BLaER1 treated with 17β-estradiol and CSF1 and Interleukin-3, amounts not matched to agents 10 nM and 100 nM (cell line): ENCODE results near the gene LAD1.

Source experiments
- H3K27ac ChIP-seq, 11 experiments: shearing (Covaris generic); formaldehyde crosslinking; 2 replicates each; pipeline ENCODE4 v1.8.1; 2022
- H3K27me3 ChIP-seq, 11 experiments: shearing (Covaris generic); formaldehyde crosslinking; 2 replicates each; pipeline ENCODE4 v1.8.1; 2022
- H3K36me3 ChIP-seq, 11 experiments: shearing (Covaris generic); formaldehyde crosslinking; 2 replicates each; pipeline ENCODE4 v1.8.1; 2022
- H3K4me1 ChIP-seq, 10 experiments: shearing (Covaris generic); formaldehyde crosslinking; 2 replicates each; pipeline ENCODE4 v1.8.1; 2022
- H3K4me2 ChIP-seq, 11 experiments: shearing (Covaris generic); formaldehyde crosslinking; 2 replicates each; pipeline ENCODE4 v1.8.1; 2022
- H3K4me3 ChIP-seq, 10 experiments: shearing (Covaris generic); formaldehyde crosslinking; 2 replicates each; pipeline ENCODE4 v1.8.1; 2022
- H3K9ac ChIP-seq, 11 experiments: shearing (Covaris generic); formaldehyde crosslinking; 2 replicates each; pipeline ENCODE4 v1.8.1; 2022
- H3K9me3 ChIP-seq, 11 experiments: shearing (Covaris generic); formaldehyde crosslinking; replicated peaks in 1 of 11; 2 replicates each; pipeline ENCODE4 v1.8.1; 2022
- H4K20me1 ChIP-seq, 11 experiments: shearing (Covaris generic); formaldehyde crosslinking; 2 replicates each; pipeline ENCODE4 v1.8.1; 2022
- Cebpa-rat ChIP-seq, 11 experiments: shearing (Covaris generic); IDR thresholded peaks; 2 replicates each; pipeline ENCODE4 v1.8.1; 2022

Gene LAD1

DNA sequence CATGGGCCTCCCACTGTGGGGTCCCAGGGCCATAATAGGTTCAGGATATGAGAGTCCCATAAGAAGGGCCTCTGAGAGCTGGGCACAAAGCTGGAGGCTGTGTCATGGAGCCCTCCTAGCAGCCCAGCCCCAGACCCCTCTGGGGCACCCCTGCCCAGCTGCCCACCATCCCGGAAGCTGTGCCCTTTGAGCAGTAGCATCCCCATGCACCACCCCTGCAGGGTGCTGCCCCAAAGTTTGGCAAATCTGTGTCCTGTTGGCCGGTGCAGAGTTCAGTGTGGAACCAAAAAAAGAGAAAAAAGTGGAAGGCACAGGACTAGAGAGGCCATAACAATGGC lies 39.3 kb downstream of the LAD1 start:
- TF ChIP-seq Cebpa-rat (IDR thresholded peaks at IDR 0.05): no peak
- Histone ChIP-seq H3K9ac (no peak overlapping the region), H3K4me2 (peak overlapping the region in 4 of 11 experiments; percentile 13 to 42 (median 28); a peak in 4 of 22 replicates), H4K20me1 (0 out of 22 replicates have a peak, but pooled peaks cover 0 to 4% (median 0%) of the 10 kb centered on the region in 11 experiments), H3K27me3 (no peaks in the 10 kb centered on the region), H3K4me1 (peaks cover 0 to 59% (median 47%) of the 10 kb centered on the region in 10 experiments; a peak in 16 of 20 replicates), H3K36me3 (no peaks in the 10 kb centered on the region), H3K9me3 (no peaks in the 10 kb centered on the region), H3K4me3 (no peak overlapping the region), H3K27ac (no peak overlapping the region)

DNA sequence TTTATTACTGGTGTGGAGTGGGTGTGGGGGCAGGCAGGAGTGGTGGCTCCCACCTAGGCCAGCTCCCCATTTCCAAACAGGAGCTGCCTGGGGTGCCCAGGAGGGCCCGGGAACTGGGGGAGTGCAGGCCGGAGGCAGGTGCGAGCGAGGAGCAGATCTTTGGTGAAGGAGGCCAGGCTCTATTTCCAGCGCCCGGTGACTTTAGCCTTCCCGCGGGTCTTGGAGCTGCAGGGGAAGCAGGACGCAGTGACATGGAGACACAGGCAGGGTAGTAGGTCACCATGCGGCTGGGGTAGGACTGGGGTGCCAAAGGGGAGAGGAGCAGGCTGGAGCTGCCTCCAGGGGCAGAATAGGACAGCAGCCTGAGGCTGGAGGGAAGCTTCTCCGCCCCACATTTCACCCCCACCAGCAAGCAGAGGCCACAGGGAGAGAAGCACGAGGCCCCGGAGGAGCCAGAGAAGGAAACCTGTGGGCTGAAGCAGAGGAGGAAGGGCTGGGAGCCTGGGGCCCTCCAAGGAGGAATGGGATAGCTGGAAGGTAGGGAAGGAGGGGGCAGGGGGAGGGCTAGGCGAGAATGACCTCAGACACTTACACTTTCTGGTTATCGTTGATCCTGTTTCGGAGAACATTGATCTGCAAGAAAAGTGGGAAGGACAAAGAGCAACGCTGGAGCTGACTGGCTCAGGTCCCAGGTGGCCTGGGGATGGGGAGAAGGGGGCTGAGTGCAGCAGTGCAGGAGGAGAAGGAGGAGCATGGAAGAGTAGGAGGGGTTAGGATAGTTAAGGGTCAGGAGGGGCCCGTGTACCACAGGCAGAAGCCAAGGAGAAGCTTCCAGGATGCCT lies 39.9 kb downstream of the LAD1 start:
- Histone ChIP-seq H3K9ac (no peak overlapping the region; a peak in 1 of 22 replicates), H3K27ac (no peak overlapping the region), H3K9me3 (no peaks in the 10 kb centered on the region), H3K27me3 (no peaks in the 10 kb centered on the region), H3K4me2 (peak overlapping the region in 5 of 11 experiments; percentile 4 to 42 (median 27); a peak in 5 of 22 replicates), H3K36me3 (no peaks in the 10 kb centered on the region), H3K4me1 (peaks cover 0 to 54% (median 41%) of the 10 kb centered on the region in 10 experiments; a peak in 16 of 20 replicates), H4K20me1 (0 out of 22 replicates have a peak, but pooled peaks cover 0 to 3% (median 0%) of the 10 kb centered on the region in 11 experiments), H3K4me3 (no peak overlapping the region)
- TF ChIP-seq Cebpa-rat (IDR thresholded peaks at IDR 0.05): no peak

- peaks cover 0 to 47% (median 36%) of the 10 kb centered on the region in 10 experiments; a peak in 15 of 20 replicates for H3K4me1 ChIP-seq
- no peak for TF ChIP-seq Cebpa-rat (IDR thresholded peaks at IDR 0.05)
- H3K9me3 ChIP-seq: no peaks in the 10 kb centered on the region
- no peak overlapping the region for H3K4me3 ChIP-seq
- no peak overlapping the region for H3K27ac ChIP-seq
- H3K9ac ChIP-seq: no peak overlapping the region
- H4K20me1 ChIP-seq: 0 out of 22 replicates have a peak, but pooled peaks cover 0 to 3% (median 0%) of the 10 kb centered on the region in 11 experiments
- peak overlapping the region in 1 of 11 experiments; percentile 42; a peak in 1 of 22 replicates for H3K4me2 ChIP-seq
- H3K36me3 ChIP-seq: no peaks in the 10 kb centered on the region
- H3K27me3 ChIP-seq: no peaks in the 10 kb centered on the region
Measured at GRCh38 chr1:201358596-201358995, 40.5 kb downstream of the LAD1 start.

DNA sequence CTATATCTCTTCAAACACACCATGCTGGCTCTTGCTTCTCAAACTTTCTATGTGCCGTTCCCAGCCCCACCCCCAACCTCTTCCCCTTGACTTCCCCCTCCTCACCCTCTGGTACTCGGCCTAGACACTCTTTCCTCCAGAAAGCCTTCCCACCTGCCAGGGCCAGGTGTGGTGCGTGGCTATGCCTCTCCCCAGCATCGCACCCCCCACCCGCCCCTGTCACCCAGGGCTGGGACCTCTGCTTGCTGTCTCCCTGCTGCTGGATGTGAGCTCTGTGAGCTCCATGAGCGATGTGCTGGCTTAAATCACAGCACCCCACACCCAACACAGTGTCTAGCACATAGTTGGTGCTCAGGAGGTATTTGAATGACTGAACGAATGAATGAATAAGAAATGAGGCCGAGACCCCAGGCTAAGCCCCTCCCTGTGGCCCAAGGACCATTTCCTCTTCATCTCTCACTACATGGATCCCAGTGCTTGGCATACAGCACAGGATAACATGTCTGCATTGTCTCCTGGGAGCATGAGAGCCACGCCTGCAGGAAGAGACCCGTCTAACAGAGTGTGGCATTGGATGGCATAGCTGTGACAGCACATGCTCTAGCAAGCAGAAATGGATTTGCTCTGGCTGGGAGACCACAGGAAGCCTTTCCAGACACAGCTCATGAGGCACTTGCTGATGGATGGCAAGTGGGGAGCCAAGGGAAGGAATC lies 41.3 kb downstream of the LAD1 start:
- H3K4me2 ChIP-seq: peak overlapping the region in 2 of 11 experiments; percentile 5 to 23; a peak in 2 of 22 replicates
- no peak overlapping the region for H3K9ac ChIP-seq
- no peak overlapping the region for H3K4me3 ChIP-seq
- H3K9me3 ChIP-seq: no peaks in the 10 kb centered on the region
- H3K36me3 ChIP-seq: no peaks in the 10 kb centered on the region
- H3K4me1 ChIP-seq: peaks cover 0 to 39% (median 28%) of the 10 kb centered on the region in 10 experiments; a peak in 15 of 20 replicates
- H4K20me1 ChIP-seq: 0 out of 22 replicates have a peak, but pooled peaks cover 0 to 1% (median 0%) of the 10 kb centered on the region in 11 experiments
- no peak for TF ChIP-seq Cebpa-rat (IDR thresholded peaks at IDR 0.05)
- no peaks in the 10 kb centered on the region for H3K27me3 ChIP-seq
- H3K27ac ChIP-seq: no peak overlapping the region

- H3K27ac ChIP-seq: no peak overlapping the region
- H3K27me3 ChIP-seq: no peaks in the 10 kb centered on the region
- no peaks in the 10 kb centered on the region for H3K36me3 ChIP-seq
- H3K9ac ChIP-seq: no peak overlapping the region
- no peak overlapping the region for H3K4me3 ChIP-seq
- no peak overlapping the region for H3K4me2 ChIP-seq
- no peak for TF ChIP-seq Cebpa-rat (IDR thresholded peaks at IDR 0.05)
- H4K20me1 ChIP-seq: no peaks in the 10 kb centered on the region
- H3K9me3 ChIP-seq: no peaks in the 10 kb centered on the region
- peaks cover 0 to 33% (median 22%) of the 10 kb centered on the region in 10 experiments; a peak in 15 of 20 replicates for H3K4me1 ChIP-seq
Measured at GRCh38 chr1:201357211-201357610, 41.9 kb downstream of the LAD1 start.

- no peaks in the 10 kb centered on the region for H3K27me3 ChIP-seq
- TF ChIP-seq Cebpa-rat (IDR thresholded peaks at IDR 0.05): no peak
- H3K4me3 ChIP-seq: no peak overlapping the region
- H3K9me3 ChIP-seq: no peaks in the 10 kb centered on the region
- H3K4me1 ChIP-seq: peaks cover 0 to 28% (median 17%) of the 10 kb centered on the region in 10 experiments; a peak in 14 of 20 replicates
- no peak overlapping the region for H3K27ac ChIP-seq
- H3K4me2 ChIP-seq: no peak overlapping the region
- H3K9ac ChIP-seq: no peak overlapping the region
- H4K20me1 ChIP-seq: no peaks in the 10 kb centered on the region
- no peaks in the 10 kb centered on the region for H3K36me3 ChIP-seq
Measured at GRCh38 chr1:201356701-201357100, 42.4 kb downstream of the LAD1 start.

DNA sequence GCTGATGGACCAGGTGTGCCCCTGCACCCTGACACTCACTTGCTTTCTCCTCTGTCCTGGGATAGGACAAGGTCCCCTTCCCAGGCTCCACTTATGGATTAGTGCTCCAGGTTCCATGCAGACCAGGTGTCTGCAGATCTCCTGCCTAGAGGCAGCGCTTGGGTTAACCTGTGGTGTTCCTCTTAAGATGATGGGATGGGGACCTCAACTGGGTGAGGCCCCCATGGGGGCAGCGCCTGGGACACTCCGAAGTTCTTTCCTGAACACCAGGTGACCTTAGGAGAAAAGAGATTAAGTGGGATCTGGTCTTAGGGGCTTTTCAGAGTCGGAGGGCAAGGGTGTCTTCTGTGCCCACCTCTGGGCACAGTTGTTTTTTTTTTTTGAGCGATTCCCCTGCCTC lies 42.9 kb downstream of the LAD1 start:
- no peaks in the 10 kb centered on the region for H4K20me1 ChIP-seq
- no peak overlapping the region for H3K9ac ChIP-seq
- TF ChIP-seq Cebpa-rat (IDR thresholded peaks at IDR 0.05): no peak
- no peaks in the 10 kb centered on the region for H3K36me3 ChIP-seq
- no peaks in the 10 kb centered on the region for H3K27me3 ChIP-seq
- H3K4me3 ChIP-seq: no peak overlapping the region
- H3K27ac ChIP-seq: no peak overlapping the region
- peaks cover 0 to 23% (median 13%) of the 10 kb centered on the region in 10 experiments; a peak in 9 of 20 replicates for H3K4me1 ChIP-seq
- no peak overlapping the region for H3K4me2 ChIP-seq
- no peaks in the 10 kb centered on the region for H3K9me3 ChIP-seq

GRCh38 chr1:201355471-201355870 lies 43.7 kb downstream of the LAD1 start:
- H3K4me2 ChIP-seq: no peak overlapping the region
- peaks cover 0 to 20% (median 10%) of the 10 kb centered on the region in 10 experiments; a peak in 9 of 20 replicates for H3K4me1 ChIP-seq
- no peaks in the 10 kb centered on the region for H3K36me3 ChIP-seq
- no peak for TF ChIP-seq Cebpa-rat (IDR thresholded peaks at IDR 0.05)
- H3K27ac ChIP-seq: no peak overlapping the region
- no peaks in the 10 kb centered on the region for H4K20me1 ChIP-seq
- no peak overlapping the region for H3K4me3 ChIP-seq
- H3K27me3 ChIP-seq: no peaks in the 10 kb centered on the region
- H3K9me3 ChIP-seq: no peaks in the 10 kb centered on the region
- H3K9ac ChIP-seq: no peak overlapping the region

GRCh38 chr1:201354901-201355295 lies 44.2 kb downstream of the LAD1 start:
- H3K4me1 ChIP-seq: peaks cover 0 to 19% (median 10%) of the 10 kb centered on the region in 10 experiments; a peak in 9 of 20 replicates
- H3K36me3 ChIP-seq: no peaks in the 10 kb centered on the region
- H3K4me3 ChIP-seq: no peak overlapping the region
- H3K9ac ChIP-seq: no peak overlapping the region
- no peaks in the 10 kb centered on the region for H3K27me3 ChIP-seq
- H3K9me3 ChIP-seq: no peaks in the 10 kb centered on the region
- no peak overlapping the region for H3K27ac ChIP-seq
- no peaks in the 10 kb centered on the region for H4K20me1 ChIP-seq
- no peak for TF ChIP-seq Cebpa-rat (IDR thresholded peaks at IDR 0.05)
- no peak overlapping the region for H3K4me2 ChIP-seq
